Fibroblast of mammary gland (primary cell): Measurements from ENCODE around the gene NME2.

Experiments
- DNase-seq: peaks from one replicate; pipeline ENCODE4 v3.0.0-alpha.2; 2010; ENCODE audit warnings: low read depth
- H3K4me3 ChIP-seq: 2 replicates; pipeline ENCODE4 v1.5.1; 2011; ENCODE audit warnings: low read depth, mild to moderate bottlenecking, low read length, moderate library complexity; ENCODE audit not compliant: control insufficient read depth
- TF ChIP-seq, protein P1 (sequence below): conservative IDR thresholded peaks from 2 replicates; pipeline ENCODE4 v1.5.1; 2011; ENCODE audit warnings: low read depth, low read length, inconsistent platforms; ENCODE audit not compliant: control insufficient read depth, insufficient read depth

NME2 gene

DNA sequence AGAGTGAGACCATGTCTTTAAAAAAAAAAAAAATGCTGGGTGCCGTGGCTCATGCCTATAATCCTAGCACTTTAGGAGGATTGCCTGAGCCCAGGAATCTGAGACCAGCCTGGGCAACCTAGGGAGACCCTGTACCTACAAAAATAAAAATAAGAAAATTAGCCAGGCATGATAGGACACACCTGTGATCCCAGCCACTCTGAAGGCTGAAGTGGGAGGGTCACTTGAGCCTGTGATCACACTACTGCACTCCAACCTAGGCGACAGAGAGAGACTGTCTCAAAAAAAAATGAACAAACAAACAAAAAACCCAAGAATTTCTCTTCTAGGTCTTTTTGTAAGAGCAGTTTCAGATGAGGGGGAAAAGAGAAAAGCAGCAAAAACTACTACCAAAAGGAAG lies 34.6 kb downstream of the NME2 start:
- H3K4me3 ChIP-seq, result no peak overlapping the region
- TF ChIP-seq, protein P1, sequence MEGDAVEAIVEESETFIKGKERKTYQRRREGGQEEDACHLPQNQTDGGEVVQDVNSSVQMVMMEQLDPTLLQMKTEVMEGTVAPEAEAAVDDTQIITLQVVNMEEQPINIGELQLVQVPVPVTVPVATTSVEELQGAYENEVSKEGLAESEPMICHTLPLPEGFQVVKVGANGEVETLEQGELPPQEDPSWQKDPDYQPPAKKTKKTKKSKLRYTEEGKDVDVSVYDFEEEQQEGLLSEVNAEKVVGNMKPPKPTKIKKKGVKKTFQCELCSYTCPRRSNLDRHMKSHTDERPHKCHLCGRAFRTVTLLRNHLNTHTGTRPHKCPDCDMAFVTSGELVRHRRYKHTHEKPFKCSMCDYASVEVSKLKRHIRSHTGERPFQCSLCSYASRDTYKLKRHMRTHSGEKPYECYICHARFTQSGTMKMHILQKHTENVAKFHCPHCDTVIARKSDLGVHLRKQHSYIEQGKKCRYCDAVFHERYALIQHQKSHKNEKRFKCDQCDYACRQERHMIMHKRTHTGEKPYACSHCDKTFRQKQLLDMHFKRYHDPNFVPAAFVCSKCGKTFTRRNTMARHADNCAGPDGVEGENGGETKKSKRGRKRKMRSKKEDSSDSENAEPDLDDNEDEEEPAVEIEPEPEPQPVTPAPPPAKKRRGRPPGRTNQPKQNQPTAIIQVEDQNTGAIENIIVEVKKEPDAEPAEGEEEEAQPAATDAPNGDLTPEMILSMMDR, result no peak
- no peak for DNase-seq

DNA sequence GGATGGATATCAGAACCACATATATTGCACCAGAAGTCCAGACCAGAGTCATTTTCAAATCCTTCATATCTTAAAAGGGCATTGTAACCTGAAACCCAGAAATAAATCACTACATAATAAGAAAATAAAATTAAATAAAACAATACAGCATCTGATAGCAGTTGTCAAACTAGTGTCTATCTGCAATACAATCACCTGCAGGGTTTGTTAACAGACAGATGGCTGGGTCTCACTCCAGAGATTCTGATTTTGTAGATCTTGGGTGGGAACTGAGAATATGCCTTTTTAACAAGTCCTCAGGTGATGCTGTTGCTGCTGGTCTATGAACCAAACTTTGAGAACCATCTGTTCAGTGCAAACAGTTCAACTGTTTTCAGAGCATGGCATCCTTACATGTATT lies 37.6 kb downstream of the NME2 start:
- no peak overlapping the region for H3K4me3 ChIP-seq
- TF ChIP-seq, protein P1, result no peak
- no peak for DNase-seq

DNA sequence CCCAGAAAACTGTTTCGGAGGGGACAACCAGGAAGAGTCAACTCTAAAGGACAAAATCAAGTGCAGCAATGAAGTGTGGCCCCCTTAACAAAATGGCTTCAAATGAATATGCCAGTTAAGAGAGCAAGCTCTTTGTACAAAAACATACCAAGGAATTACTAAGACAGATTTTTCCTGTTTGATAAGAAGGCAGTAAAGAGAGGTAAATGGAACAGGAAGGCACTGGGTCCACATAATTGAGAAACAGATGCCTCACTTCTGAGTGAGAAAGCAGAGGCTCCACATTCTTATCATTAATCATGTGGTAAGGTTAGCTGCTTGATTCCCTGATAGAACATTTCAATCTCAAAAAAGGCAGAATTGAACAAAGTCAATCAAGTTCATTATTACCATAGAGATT lies 48.7 kb downstream of the NME2 start:
- DNase-seq, result no peak
- H3K4me3 ChIP-seq, result no peak overlapping the region
- TF ChIP-seq, protein P1, result no peak

DNA sequence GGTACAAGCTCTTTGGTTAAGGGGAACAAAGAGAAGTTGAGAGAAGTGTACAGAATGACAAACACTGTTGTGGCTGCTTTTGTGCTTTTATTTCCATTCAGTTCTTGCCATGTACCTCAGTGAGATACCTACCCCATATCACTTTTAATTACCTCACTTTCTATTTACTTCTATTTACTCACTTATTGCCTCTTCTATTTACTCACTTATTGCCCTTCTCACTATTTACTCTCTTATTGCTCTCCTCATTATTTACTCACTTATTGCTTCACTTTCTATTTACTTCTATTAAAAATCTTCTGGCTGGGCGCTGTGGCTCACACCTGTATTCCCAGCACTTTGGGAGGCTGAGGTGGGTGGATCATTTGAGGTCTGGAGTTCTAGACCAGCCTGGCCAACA lies 51.7 kb downstream of the NME2 start:
- TF ChIP-seq, protein P1, result no peak
- H3K4me3 ChIP-seq, result no peak overlapping the region
- no peak for DNase-seq

DNA sequence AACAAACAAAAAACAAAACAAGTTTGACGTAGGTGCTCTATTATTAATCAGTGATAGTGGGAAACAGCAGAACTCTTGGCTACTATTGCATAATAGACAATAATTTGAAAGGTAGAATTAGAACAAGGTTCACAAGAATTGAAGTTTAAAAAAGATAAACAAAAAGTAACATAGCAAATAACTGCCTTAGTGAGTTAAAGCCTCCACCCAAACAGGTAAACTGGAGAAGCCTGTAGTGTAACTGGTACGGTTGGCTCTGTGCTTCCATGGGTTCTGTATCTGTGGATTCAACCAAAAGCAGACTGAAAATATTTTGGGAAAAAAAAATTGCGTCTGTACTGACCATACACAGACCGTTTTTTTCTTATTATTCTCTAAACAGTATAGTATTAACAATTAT lies 55.1 kb downstream of the NME2 start:
- no peak for DNase-seq
- TF ChIP-seq, protein P1, result no peak
- no peak overlapping the region for H3K4me3 ChIP-seq
